BJ (cell line): ENCODE measurements around the gene SERF2. TPM values are rescaled to one million over a fixed set of nuclear protein-coding genes. Genes with fewer than 3 reads are reported as not detected.
"Not testable (repeated sequence)": the region's sequence is repeated elsewhere in the genome, so short reads cannot be mapped to it uniquely, and the experiment has no call there.

Experiments
- CTCF ChIA-PET: fragments of 350-600 bp; formaldehyde crosslinking; extraction: SDS; loops from one replicate; lab custom pipeline; 2021; ENCODE audit warnings: antibody characterized with exemption, inconsistent platforms; lab: Yijun Ruan, JAX
- POLR2A ChIA-PET: fragments of 300-600 bp; sonication (Branson Sonifier 250); formaldehyde crosslinking; extraction: SDS; loops from one replicate; lab custom pipeline; 2021; ENCODE audit warnings: antibody characterized with exemption; lab: Charles Lee
- DNase-seq: peaks from one replicate; pipeline ENCODE4 v3.0.0-alpha.2; 2011; ENCODE audit warnings: low read depth
- H3K27me3 ChIP-seq: 2 replicates; pipeline ENCODE4 v1.6.0; 2011; ENCODE audit warnings: low read length; ENCODE audit not compliant: control insufficient read depth, insufficient read depth
- H3K36me3 ChIP-seq: 2 replicates; pipeline ENCODE4 v1.5.1; 2011; ENCODE audit warnings: low read length; ENCODE audit not compliant: control insufficient read depth, insufficient read depth
- H3K4me3 ChIP-seq: 2 replicates; pipeline ENCODE4 v1.5.1; 2011; ENCODE audit warnings: low read depth, mild to moderate bottlenecking, control low read depth, low read length
- CTCF ChIP-seq: IDR thresholded peaks from 2 replicates; pipeline ENCODE4 v1.5.1; 2011; ENCODE audit warnings: low read depth, mild to moderate bottlenecking, control low read depth, inconsistent platforms, low read length, moderate library complexity; ENCODE audit not compliant: insufficient read depth
- polyA plus RNA-seq: library from polyadenylated mRNA; depleted of rRNA; stranded (reverse); fragments of >200 nt; gene quantifications from 2 replicates; pipeline ENCODE4 v1.2.3, GENCODE V29; 2011

SERF2 gene
- polyA plus RNA-seq, 1 experiment: 848 TPM

- no peak for DNase-seq
- no peak for TF ChIP-seq CTCF
- peak within 1 kb of the TSS; percentile 81 for H3K4me3 ChIP-seq
- ChIA-PET CTCF (interaction anchor here (1.0 to 1.5 kb wide), 3 partner anchors 8 to 29 kb away, joined by 3 to 5 read pairs (median 4); partner anchors contain the start of gene ELL3), POLR2A (no interaction called here)
- no peaks in the 10 kb centered on the region for H3K27me3 ChIP-seq
- H3K36me3 ChIP-seq: peaks cover 16% of the 10 kb centered on the region
Measured at GRCh38 chr15:43799945-43800285, 7.8 kb downstream of the SERF2 start, which contains the start of gene SERINC4. Gene SERINC4 (minus strand): TSS chr15:43800220. CDS start chr15:43799986, 234 bp downstream.

- POLR2A ChIA-PET: interaction anchor here (0.9 kb wide), 1 partner anchor 24 kb away, joined by 3 read pairs; the partner anchor contains the start of gene MFAP1
- Histone ChIP-seq H3K27me3 (no peaks in the 10 kb centered on the region), H3K36me3 (peaks cover 15% of the 10 kb centered on the region), H3K4me3 (peak within 1 kb of the TSS; percentile 81)
- CTCF ChIA-PET: interaction anchor here (1.0 to 1.5 kb wide), 5 partner anchors 9 to 29 kb away, joined by 3 to 5 read pairs (median 3); partner anchors contain the start of gene ELL3
- DNase-seq: peak; percentile 47
- TF ChIP-seq CTCF: no peak
Measured at GRCh38 chr15:43800286-43801141, 8.4 kb downstream of the SERF2 start, which contains the start of gene HYPK. Gene HYPK (plus strand): TSS chr15:43800599. CDS start chr15:43800623, 24 bp downstream.

- H3K4me3 ChIP-seq, H3K36me3 ChIP-seq, H3K27me3 ChIP-seq, DNase-seq, POLR2A ChIA-PET: not testable (repeated sequence)
- CTCF ChIA-PET: interaction anchor here (0.9 to 1.1 kb wide), 2 partner anchors 12 to 22 kb away, joined by 3 to 4 read pairs; partner anchors contain the start of gene MFAP1
Measured at GRCh38 chr15:43802676-43803075, 10.6 kb downstream of the SERF2 start.

- Histone ChIP-seq H3K27me3 (no peaks in the 10 kb centered on the region), H3K36me3 (peaks cover 27% of the 10 kb centered on the region), H3K4me3 (no peak overlapping the region)
- ChIA-PET CTCF (no interaction called here), POLR2A (no interaction called here)
- no peak for DNase-seq
- TF ChIP-seq CTCF: no peak
Measured at GRCh38 chr15:43808435-43808950, 16.4 kb downstream of the SERF2 start.

GRCh38 chr15:43808960-43809678, 17.0 kb downstream of the SERF2 start:
- TF ChIP-seq CTCF: no peak
- H3K36me3 ChIP-seq: peaks cover 27% of the 10 kb centered on the region
- CTCF ChIA-PET: interaction anchor here (1.3 kb wide), 1 partner anchor 8 kb away, joined by 3 read pairs; no protein-coding TSS in a partner anchor
- no peak for DNase-seq
- H3K4me3 ChIP-seq: no peak overlapping the region
- H3K27me3 ChIP-seq: no peaks in the 10 kb centered on the region
- POLR2A ChIA-PET: no interaction called here

GRCh38 chr15:43815064-43815463, 22.9 kb downstream of the SERF2 start:
- DNase-seq, H3K4me3 ChIP-seq, H3K27me3 ChIP-seq, CTCF ChIA-PET, POLR2A ChIA-PET: not testable (repeated sequence)
- peaks cover 20% of the 10 kb centered on the region for H3K36me3 ChIP-seq
